Heart left ventricle (tissue), 13 donors: ENCODE data around the gene BRIP1.

Source experiments
- CTCF ChIP-seq, 12 donors: fragments of 200-600 bp; sonication (generic) in 4 of 12; IDR thresholded peaks; one replicate each; pipeline versions ENCODE4 v1.5.0 to v1.8.0; 2018 to 2022; ENCODE audit warnings: antibody characterized with exemption in 12 of 12, mild to moderate bottlenecking in 5 of 12
- POLR2A ChIP-seq, 2 donors: fragments of 450-650 bp; IDR thresholded peaks; one replicate each; pipeline ENCODE4 v1.6.1; 2017; ENCODE audit warnings: antibody characterized with exemption in 2 of 2, mild to moderate bottlenecking in 2 of 2, moderate library complexity in 2 of 2
- donor health status: ischemic (EF 13 %, LVEDD 7.1; RV severe dilation, severe dysfunction).
- donor health status: DM: no; HTN: yes; CAD: no.
- donor health status: DM: no; HTN: no; CAD: no.
- donor health status: ischemic (EF 25% LVEDD 6.9; RV normal size, moderate dysfunction).
- donor health status: ischemic (EF 25% LVEDD 5.7; RV mildly dilated, moderate dysfunction).
- donor health status: ischemic (EF 35%, LVEDD 5.7; RV mildly dilated, moderate dysfunction).
- donor health status: nonischemic (EF 11% LVEDD 7.7; RV severe dilation, severe dysfunction).
- donor health status: DM: yes; HTN: yes; CAD: no.
- donor health status: PGD.
- donor health status: ischemic (EF 29% LVEDD 5.4; RV normal size, mild dysfunction).
- donor health status: nonischemic (EF 23%, LVEDD 6.1; RV moderate dilation, normal function).

GRCh38 chr17:61770752-61771533, 92.4 kb downstream of the BRIP1 start:
- no peak for TF ChIP-seq CTCF (IDR thresholded peaks at IDR 0.05)
- no peak for TF ChIP-seq POLR2A (IDR thresholded peaks at IDR 0.05)
